T-helper 1 cell treated with Interleukin-12 subunit alpha and Interleukin-12 subunit beta and Interleukin-4 antibody, amounts not matched to agents 30 ng/mL and 1 ng/mL, for 36 hours (primary cell): ENCODE data around the gene INTS3. TPM values are rescaled to one million over a fixed set of nuclear protein-coding genes. Genes with fewer than 3 reads are reported as not detected.

Experiments
- intact Hi-C: fragments of 100-400 bp; cut with micrococcal nuclease; formaldehyde crosslinking; loops from one replicate; pipeline ENCODE4 v1.15.1; 2024
- total RNA-seq: library from RNA; stranded (reverse); gene quantifications from 2 replicates; pipeline ENCODE4 v1.2.3, GENCODE V29; 2022

INTS3 gene
- total RNA-seq, result 60.6 and 64.4 TPM in 2 replicates

DNA sequence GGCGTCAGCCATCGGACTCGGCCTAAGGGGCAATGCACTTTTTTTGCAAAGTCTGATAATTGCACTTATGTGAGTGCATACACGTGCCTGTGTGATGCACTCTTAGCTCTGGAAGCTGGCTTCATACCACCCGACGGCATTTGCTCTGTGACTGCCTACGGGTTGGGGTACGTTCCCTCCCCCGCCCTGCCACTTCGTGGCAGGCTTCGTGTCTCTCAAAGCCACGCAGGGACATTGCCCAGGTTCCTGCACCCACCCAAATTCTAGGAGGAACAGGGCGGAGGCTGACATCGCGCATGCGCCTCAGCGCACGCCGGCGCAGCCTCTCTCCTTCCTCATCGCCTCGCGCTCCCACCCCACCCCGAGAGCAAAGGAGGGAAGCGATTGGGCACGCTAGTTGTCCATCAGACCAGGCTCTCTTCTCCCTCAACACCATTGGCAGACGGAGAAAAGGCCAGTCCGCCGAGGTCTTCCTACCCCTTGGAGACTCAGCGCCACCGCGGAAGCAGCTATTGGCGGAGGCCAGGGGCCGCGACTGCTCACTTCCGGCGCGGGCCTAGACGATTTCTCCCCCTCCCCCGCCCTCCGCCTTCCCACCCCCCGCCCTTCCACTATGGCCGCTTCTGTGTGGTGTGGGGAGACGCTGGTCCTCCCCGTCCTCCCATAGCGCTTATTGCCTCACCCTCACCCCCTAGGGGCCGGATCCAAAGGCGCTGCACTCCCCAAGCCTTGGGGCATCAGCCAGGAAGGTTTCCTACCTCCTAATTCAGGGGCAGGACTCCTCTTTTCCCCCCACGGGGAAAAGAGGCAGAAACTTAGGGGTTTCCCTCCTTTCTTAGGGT lies at the start of gene INTS3:
TSS of gene INTS3 (plus strand) at position 588 of the 842 bp plus-strand sequence. CDS start 585 bp downstream, outside the sequence.
- intact Hi-C loops, result loop anchor here (1.0 to 5.0 kb wide), 14 partner anchors 22 to 455 kb away; partner anchors contain the start of genes CRTC2, RAB13, RPS27 and S100A3

DNA sequence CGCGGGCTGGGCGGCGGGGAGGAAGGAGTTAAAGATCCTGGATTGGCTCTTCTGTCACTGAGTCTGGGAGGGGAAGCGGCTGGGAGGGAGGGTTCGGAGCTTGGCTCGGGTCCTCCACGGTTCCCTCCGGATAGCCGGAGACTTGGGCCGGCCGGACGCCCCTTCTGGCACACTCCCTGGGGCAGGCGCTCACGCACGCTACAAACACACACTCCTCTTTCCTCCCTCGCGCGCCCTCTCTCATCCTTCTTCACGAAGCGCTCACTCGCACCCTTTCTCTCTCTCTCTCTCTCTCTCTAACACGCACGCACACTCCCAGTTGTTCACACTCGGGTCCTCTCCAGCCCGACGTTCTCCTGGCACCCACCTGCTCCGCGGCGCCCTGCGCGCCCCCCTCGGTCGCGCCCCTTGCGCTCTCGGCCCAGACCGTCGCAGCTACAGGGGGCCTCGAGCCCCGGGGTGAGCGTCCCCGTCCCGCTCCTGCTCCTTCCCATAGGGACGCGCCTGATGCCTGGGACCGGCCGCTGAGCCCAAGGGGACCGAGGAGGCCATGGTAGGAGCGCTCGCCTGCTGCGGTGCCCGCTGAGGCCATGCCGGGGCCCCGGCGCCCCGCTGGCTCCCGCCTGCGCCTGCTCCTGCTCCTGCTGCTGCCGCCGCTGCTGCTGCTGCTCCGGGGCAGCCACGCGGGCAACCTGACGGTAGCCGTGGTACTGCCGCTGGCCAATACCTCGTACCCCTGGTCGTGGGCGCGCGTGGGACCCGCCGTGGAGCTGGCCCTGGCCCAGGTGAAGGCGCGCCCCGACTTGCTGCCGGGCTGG lies 49.1 kb upstream of the INTS3 start, which contains the start of gene NPR1:
TSS of gene NPR1 (plus strand) at position 170 of the 818 bp plus-strand sequence. CDS start at position 591, 421 bp downstream.
- intact Hi-C loops, result no loop called here

DNA sequence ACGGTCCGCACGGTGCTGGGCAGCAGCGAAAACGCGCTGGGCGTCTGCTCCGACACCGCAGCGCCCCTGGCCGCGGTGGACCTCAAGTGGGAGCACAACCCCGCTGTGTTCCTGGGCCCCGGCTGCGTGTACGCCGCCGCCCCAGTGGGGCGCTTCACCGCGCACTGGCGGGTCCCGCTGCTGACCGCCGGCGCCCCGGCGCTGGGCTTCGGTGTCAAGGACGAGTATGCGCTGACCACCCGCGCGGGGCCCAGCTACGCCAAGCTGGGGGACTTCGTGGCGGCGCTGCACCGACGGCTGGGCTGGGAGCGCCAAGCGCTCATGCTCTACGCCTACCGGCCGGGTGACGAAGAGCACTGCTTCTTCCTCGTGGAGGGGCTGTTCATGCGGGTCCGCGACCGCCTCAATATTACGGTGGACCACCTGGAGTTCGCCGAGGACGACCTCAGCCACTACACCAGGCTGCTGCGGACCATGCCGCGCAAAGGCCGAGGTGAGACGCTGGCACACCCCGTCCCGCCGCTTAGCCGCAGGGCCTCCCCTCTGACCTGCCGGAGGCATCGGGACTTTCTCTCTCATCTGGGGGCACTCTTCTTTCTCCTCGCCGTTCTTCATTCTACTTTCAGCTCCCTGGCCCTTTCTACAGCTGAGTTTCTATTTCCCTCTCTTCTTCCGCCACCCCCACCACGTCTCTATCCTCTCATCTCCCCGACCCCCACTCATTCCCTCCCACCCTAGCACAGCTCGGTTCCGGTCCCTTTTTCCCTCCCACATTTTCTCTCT lies 48.3 kb upstream of the INTS3 start:
- intact Hi-C loops, result no loop called here

- intact Hi-C loops, result no loop called here
Measured at GRCh38 chr1:153680120-153680403, 47.8 kb upstream of the INTS3 start.

GRCh38 chr1:153682730-153683129 lies 45.1 kb upstream of the INTS3 start:
- intact Hi-C loops, result no loop called here

DNA sequence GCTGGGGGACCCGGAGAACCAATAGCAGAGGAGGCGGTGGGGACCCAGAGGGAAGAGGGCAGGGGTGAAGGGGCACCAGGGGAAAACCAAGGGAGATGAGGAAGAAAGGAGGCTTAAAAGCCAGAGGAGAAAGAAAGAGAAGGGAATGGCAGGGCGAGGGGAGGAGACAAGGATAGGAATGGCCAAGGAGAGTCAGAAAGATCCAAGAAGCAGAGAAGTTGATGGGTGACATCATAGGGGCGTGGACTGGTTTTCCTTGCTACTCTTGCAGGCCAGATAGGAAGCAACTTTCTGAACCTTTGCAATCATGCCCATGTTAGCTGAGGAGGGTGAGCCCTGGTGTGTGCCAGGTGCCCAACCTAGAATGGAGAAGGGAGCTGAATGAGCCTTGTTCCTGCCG lies 44.0 kb upstream of the INTS3 start:
- intact Hi-C loops, result no loop called here

DNA sequence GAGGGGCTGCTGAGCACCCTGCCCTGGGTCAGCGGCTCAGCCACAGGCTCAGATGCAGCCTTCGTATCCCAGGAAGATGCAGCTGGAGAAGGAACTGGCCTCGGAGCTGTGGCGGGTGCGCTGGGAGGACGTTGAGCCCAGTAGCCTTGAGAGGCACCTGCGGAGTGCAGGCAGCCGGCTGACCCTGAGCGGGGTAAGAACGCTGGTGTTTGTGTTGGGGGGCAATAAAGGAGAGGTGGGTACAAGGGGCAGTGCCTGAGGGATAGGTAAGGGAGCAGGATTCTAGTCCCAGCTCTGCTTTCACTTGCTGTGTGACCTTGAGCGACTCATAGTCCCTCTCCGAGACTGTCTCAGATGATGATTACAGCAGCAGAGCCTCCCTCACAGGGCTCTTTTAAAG lies 43.0 kb upstream of the INTS3 start:
- intact Hi-C loops, result no loop called here

DNA sequence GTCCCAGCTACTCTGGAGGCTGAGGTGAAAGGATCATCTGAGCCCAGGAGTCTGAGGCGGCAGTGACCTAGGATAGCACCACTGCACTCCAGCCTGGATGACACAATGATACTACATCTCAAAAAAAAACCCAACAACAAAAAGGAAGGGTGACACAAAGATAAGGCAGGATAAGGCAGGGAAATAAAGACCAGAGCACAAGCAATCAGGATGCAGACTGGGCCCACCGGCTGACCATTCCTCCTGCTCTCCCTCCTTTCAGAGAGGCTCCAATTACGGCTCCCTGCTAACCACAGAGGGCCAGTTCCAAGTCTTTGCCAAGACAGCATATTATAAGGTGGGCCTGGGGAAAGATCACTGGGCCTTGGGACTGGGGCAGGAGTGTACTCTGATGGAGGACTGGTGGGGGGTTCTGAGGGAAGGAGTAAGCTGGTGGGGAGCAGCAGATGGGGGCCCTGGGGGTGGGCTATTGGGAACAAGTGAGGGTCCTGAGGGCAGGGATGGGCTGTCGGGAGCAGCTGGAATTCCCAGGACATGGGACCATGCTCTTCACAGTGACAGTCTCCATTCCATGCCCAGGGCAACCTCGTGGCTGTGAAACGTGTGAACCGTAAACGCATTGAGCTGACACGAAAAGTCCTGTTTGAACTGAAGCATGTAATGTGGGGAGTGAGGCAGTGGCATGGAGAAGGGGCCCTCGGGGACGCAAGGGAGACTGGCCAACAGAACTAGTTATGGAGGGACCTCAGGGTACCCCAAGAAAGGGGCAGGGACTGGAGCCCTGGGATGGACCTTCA lies 42.1 kb upstream of the INTS3 start:
- intact Hi-C loops, result no loop called here

GRCh38 chr1:153687346-153688125 lies 40.3 kb upstream of the INTS3 start:
- intact Hi-C loops, result no loop called here

GRCh38 chr1:153688276-153688675 lies 39.6 kb upstream of the INTS3 start:
- intact Hi-C loops, result no loop called here

DNA sequence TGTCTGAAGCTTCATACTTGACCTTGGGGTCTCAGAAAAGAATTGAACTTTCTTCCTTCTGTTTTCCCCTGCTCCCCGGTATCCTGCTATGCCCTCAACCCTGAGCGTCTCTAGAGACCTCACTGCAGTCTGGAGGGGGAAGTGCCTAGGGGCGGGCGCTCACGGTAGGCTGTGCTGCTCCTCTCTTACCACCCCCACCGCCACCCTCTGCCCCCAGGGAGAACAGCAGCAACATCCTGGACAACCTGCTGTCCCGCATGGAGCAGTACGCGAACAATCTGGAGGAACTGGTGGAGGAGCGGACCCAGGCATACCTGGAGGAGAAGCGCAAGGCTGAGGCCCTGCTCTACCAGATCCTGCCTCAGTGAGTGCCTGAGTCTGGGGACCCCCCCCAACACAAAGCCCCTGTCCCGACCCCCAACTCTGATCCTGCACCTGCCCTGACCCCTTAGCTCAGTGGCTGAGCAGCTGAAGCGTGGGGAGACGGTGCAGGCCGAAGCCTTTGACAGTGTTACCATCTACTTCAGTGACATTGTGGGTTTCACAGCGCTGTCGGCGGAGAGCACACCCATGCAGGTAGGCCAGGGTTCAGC lies 39.0 kb upstream of the INTS3 start:
- intact Hi-C loops, result no loop called here

- intact Hi-C loops, result no loop called here
Measured at GRCh38 chr1:153693466-153693865, 34.4 kb upstream of the INTS3 start.

DNA sequence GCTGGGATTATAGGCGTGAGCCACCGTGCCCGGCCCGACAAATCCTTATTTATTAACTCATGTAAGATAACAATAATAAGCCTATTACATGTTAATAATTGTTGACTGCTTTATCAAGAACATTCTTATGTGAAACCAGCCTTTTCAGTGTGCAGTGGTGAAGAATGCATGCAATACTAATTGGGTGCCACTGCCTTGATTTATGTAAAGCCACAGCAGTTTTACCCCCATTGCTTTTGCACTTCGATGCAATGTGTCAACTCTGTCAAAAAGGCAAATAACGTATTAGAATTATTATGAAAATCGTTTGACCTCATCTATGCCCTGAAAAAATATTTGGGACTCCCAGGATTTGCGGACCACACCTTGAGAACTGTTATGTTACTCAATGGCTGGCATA lies 31.1 kb upstream of the INTS3 start:
- intact Hi-C loops, result no loop called here

- intact Hi-C loops, result no loop called here
Measured at GRCh38 chr1:153697191-153698019, 30.4 kb upstream of the INTS3 start.

DNA sequence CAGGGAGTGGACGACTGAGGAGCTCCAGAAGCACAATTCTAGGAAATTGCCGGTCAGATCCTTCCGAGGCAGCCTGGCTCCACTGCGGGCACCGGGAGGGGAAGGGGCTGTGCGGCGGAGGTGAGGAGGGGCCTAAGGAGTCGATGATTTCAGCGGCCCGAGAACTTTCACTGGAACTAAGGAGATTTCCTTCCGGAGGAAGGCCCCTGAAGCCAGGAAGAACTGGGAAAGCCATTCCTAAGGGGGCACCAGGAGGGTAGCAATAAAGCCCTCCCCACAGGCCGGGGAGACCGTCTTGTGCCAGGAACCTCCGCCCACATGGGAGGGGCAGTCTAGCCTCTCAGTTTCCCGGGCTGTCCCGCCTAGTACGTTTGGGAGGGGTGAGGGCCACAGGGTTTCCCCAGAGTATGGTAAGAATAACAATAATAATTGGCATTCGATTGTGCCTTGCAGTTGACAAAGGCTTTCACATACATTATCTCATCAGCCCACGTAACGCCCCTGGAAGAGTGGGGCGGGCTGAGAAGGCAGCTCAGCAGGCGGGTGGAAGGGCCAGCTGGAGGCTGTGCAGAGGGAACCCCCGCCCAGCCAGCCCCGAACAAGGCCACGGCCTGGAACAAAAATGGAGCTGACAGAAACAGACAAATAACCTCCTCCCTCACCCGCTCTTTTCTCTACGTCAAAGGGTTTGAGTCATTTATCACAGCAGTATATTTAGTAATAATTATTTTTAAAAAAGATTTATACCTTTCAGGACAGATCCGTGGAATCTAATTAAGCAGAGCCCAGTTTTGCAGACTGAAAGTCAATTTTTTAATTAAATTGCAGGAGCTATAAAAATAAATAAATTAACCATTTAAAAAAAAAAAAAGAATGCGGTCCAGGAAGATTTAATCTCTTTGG lies 29.6 kb upstream of the INTS3 start:
- intact Hi-C loops, result no loop called here

GRCh38 chr1:153698923-153699714 lies 28.7 kb upstream of the INTS3 start:
- intact Hi-C loops, result no loop called here

DNA sequence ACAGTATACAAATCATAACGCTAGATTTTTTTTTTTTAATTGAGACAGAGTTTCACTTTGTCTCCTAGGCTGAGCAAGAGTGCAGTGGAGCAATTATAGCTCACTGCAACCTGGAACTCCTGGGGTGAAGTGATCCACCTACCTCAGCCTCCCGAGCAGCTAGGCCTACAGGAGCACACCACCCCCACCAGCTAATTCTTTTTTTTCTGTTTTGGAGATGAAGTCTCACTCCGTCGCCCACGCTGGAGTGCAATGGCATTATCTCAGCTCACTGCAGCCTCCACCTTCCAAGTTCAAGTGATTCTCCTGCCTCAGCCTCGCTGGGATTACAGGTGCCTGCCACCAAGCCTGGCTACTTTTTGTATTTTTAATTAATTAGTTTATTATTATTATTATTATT lies 28.1 kb upstream of the INTS3 start:
- intact Hi-C loops, result no loop called here
